PC-9 (cell line): ENCODE measurements around the gene CIRBP.

Experiments used
- CTCF ChIP-seq: fragments of 200-600 bp; sonication (generic); conservative IDR thresholded peaks from 2 replicates; pipeline ENCODE4 v1.6.1; 2017; ENCODE audit warnings: mixed run types, antibody characterized with exemption, mild to moderate bottlenecking, moderate library complexity
- EZH2 ChIP-seq: fragments of 200-600 bp; sonication (generic); IDR thresholded peaks from 2 replicates; pipeline ENCODE4 v1.8.0; 2017; ENCODE audit warnings: antibody characterized with exemption, low read depth

- TF ChIP-seq EZH2 (no peak), CTCF (peak; percentile 73)
Observed at GRCh38 chr19:1248786-1249297, 20.3 kb upstream of the CIRBP start.
